ENCODE results near the gene ZNF624. TPM values are rescaled to one million over a fixed set of nuclear protein-coding genes. Genes with fewer than 3 reads are reported as not detected.
"Not testable (repeated sequence)": the region's sequence is repeated elsewhere in the genome, so short reads cannot be mapped to it uniquely, and the experiment has no call there.

The ZNF624 gene
- total RNA-seq (ENCODE audit: unreplicated experiment): 11.2 TPM
- long read RNA-seq: 0 reads

GRCh38 chr17:16653367-16654041 lies at the start of gene ZNF624:
Gene ZNF624 (minus strand): TSS chr17:16653850.
- Mint-ChIP-seq H3K27ac (ENCODE audit: unreplicated experiment) (peak within 1 kb of the TSS; percentile 48), H3K9me3 (ENCODE audit: unreplicated experiment) (peaks cover 2% of the 10 kb centered on the region), H3K4me3 (ENCODE audit: unreplicated experiment) (peak within 1 kb of the TSS; percentile 78), H3K27me3 (ENCODE audit: unreplicated experiment) (peaks cover 1% of the 10 kb centered on the region), H3K36me3 (ENCODE audit: unreplicated experiment) (no peaks in the 10 kb centered on the region), H3K4me1 (ENCODE audit: low read depth, unreplicated experiment) (no peaks in the 10 kb centered on the region)
- DNase-seq: peak; percentile 95
- no peak for TF ChIP-seq CTCF (IDR thresholded peaks at IDR 0.05; ENCODE audit: partially characterized antibody, unreplicated experiment)

GRCh38 chr17:16697603-16698002 lies 44.0 kb upstream of the ZNF624 start:
- not testable (repeated sequence) for H3K4me1 Mint-ChIP-seq (ENCODE audit: low read depth, unreplicated experiment); H3K4me3 Mint-ChIP-seq (ENCODE audit: unreplicated experiment); H3K36me3 Mint-ChIP-seq (ENCODE audit: unreplicated experiment); H3K9me3 Mint-ChIP-seq (ENCODE audit: unreplicated experiment); DNase-seq; H3K27ac Mint-ChIP-seq (ENCODE audit: unreplicated experiment); H3K27me3 Mint-ChIP-seq (ENCODE audit: unreplicated experiment)

- not testable (repeated sequence) for H3K4me3 Mint-ChIP-seq (ENCODE audit: unreplicated experiment)
These were observed 36.8 kb upstream of the ZNF624 start for GRCh38 chr17:16690447-16690846.

GRCh38 chr17:16689731-16690281 lies 36.2 kb upstream of the ZNF624 start, which contains the start of gene CCDC144A:
Gene CCDC144A (plus strand): TSS chr17:16690241. CDS start chr17:16690401, 160 bp downstream.
- H3K36me3 Mint-ChIP-seq (ENCODE audit: unreplicated experiment); H3K4me3 Mint-ChIP-seq (ENCODE audit: unreplicated experiment); DNase-seq; H3K27ac Mint-ChIP-seq (ENCODE audit: unreplicated experiment); H3K27me3 Mint-ChIP-seq (ENCODE audit: unreplicated experiment); H3K4me1 Mint-ChIP-seq (ENCODE audit: low read depth, unreplicated experiment); H3K9me3 Mint-ChIP-seq (ENCODE audit: unreplicated experiment): not testable (repeated sequence)
- TF ChIP-seq CTCF (IDR thresholded peaks at IDR 0.05; ENCODE audit: partially characterized antibody, unreplicated experiment): peak; percentile 73

More at GRCh38 chr17:16690447-16690846, 36.8 kb upstream of the ZNF624 start:
- H3K27me3 Mint-ChIP-seq (ENCODE audit: unreplicated experiment); H3K4me1 Mint-ChIP-seq (ENCODE audit: low read depth, unreplicated experiment); DNase-seq; H3K36me3 Mint-ChIP-seq (ENCODE audit: unreplicated experiment); H3K27ac Mint-ChIP-seq (ENCODE audit: unreplicated experiment); H3K9me3 Mint-ChIP-seq (ENCODE audit: unreplicated experiment): not testable (repeated sequence)

- not testable (repeated sequence) for H3K27ac Mint-ChIP-seq (ENCODE audit: unreplicated experiment); H3K4me3 Mint-ChIP-seq (ENCODE audit: unreplicated experiment); H3K4me1 Mint-ChIP-seq (ENCODE audit: low read depth, unreplicated experiment)
These were observed 33.5 kb upstream of the ZNF624 start for GRCh38 chr17:16687151-16687550.

GRCh38 chr17:16686019-16686418 lies 32.4 kb upstream of the ZNF624 start:
- H3K4me1 Mint-ChIP-seq (ENCODE audit: low read depth, unreplicated experiment); H3K27ac Mint-ChIP-seq (ENCODE audit: unreplicated experiment); DNase-seq; H3K9me3 Mint-ChIP-seq (ENCODE audit: unreplicated experiment); H3K27me3 Mint-ChIP-seq (ENCODE audit: unreplicated experiment); H3K36me3 Mint-ChIP-seq (ENCODE audit: unreplicated experiment); H3K4me3 Mint-ChIP-seq (ENCODE audit: unreplicated experiment): not testable (repeated sequence)

More at GRCh38 chr17:16687151-16687550, 33.5 kb upstream of the ZNF624 start:
- H3K27me3 Mint-ChIP-seq (ENCODE audit: unreplicated experiment); H3K9me3 Mint-ChIP-seq (ENCODE audit: unreplicated experiment); DNase-seq; H3K36me3 Mint-ChIP-seq (ENCODE audit: unreplicated experiment): not testable (repeated sequence)

GRCh38 chr17:16683290-16684138 lies 29.9 kb upstream of the ZNF624 start:
- H3K27ac Mint-ChIP-seq (ENCODE audit: unreplicated experiment); DNase-seq; H3K9me3 Mint-ChIP-seq (ENCODE audit: unreplicated experiment); H3K4me1 Mint-ChIP-seq (ENCODE audit: low read depth, unreplicated experiment); H3K36me3 Mint-ChIP-seq (ENCODE audit: unreplicated experiment); H3K4me3 Mint-ChIP-seq (ENCODE audit: unreplicated experiment); H3K27me3 Mint-ChIP-seq (ENCODE audit: unreplicated experiment): not testable (repeated sequence)
